Stomach (tissue), 9 donors: ENCODE results near the gene ZNG1A. TPM values are rescaled to one million over a fixed set of nuclear protein-coding genes. Genes with fewer than 3 reads are reported as not detected.
A peak's percentile ranks its signal among the peaks of the same experiment; 100 is the strongest.
"Not testable (repeated sequence)": the region's sequence is repeated elsewhere in the genome, so short reads cannot be mapped to it uniquely, and the experiment has no call there.

Experiments used
- DNase-seq, 2 donors: peaks; one replicate each; pipeline versions ENCODE4 v3.0.0 to v3.0.0-alpha.2; 2013 to 2019
- H3K27ac ChIP-seq, 5 donors: fragments of 200-600 bp in 4 of 5; sonication (generic) in 4 of 5; one replicate each; pipeline ENCODE4 v1.5.1; 2013 to 2019; ENCODE audit warnings: mild to moderate bottlenecking in 1 of 5, moderate library complexity in 1 of 5
- H3K27me3 ChIP-seq, 3 donors: fragments of 200-600 bp; sonication (generic); one replicate each; pipeline ENCODE4 v1.5.1; 2017 to 2019; ENCODE audit warnings: mixed run types in 1 of 3
- H3K36me3 ChIP-seq, 4 donors: fragments of 200-600 bp; sonication (generic); 1 replicate in 3 of 4; 2 replicates in 1 of 4; pipeline ENCODE4 v1.5.1; 2016 to 2019
- H3K4me1 ChIP-seq, 4 donors: fragments of 200-600 bp; sonication (generic); one replicate each; pipeline ENCODE4 v1.5.1; 2016 to 2019
- H3K4me3 ChIP-seq, 4 donors: fragments of 200-600 bp; sonication (generic) in 3 of 4; one replicate each; pipeline ENCODE4 v1.5.1; 2016 to 2019; ENCODE audit warnings: mild to moderate bottlenecking in 1 of 4
- H3K9me3 ChIP-seq, 4 donors: fragments of 200-600 bp; sonication (generic); one replicate each; pipeline ENCODE4 v1.5.1; 2016 to 2019
- EP300 ChIP-seq: sonication (generic); formaldehyde crosslinking; IDR thresholded peaks from one replicate; pipeline ENCODE4 v1.6.1; 2017; ENCODE audit warnings: antibody characterized with exemption
- POLR2A ChIP-seq, 4 donors: fragments of 450-650 bp; IDR thresholded peaks; one replicate each; pipeline ENCODE4 v1.6.1; 2016; ENCODE audit warnings: antibody characterized with exemption in 4 of 4, control low read depth in 2 of 4, mild to moderate bottlenecking in 1 of 4, moderate library complexity in 1 of 4
- POLR2AphosphoS5 ChIP-seq, 3 donors: sonication (generic); formaldehyde crosslinking; IDR thresholded peaks; one replicate each; pipeline ENCODE4 v1.6.1; 2016; ENCODE audit warnings: antibody characterized with exemption in 3 of 3
- WGBS, 5 donors: extraction: QIAGEN DNeasy Blood & Tissue Kit in 3 of 5; methylation state at CpG; one replicate each; pipeline versions ENCODE4 v1.1.5 to v1.1.7; 2013 to 2018; 5-methylcytosine and 5-hydroxymethylcytosine counted together
- intact Hi-C: fragments of 100-400 bp; cut with DNase I; formaldehyde crosslinking; loops from one replicate; pipeline ENCODE4 v1.15.1; 2023; ENCODE audit warnings: low total_unique reads
- polyA plus RNA-seq, 3 donors: library from polyadenylated mRNA; stranded (reverse); fragments of 200-250 nt; gene quantifications; one replicate each; pipeline ENCODE4 v1.2.3, GENCODE V29; 2013
- total RNA-seq, 5 donors: library from RNA; depleted of rRNA; stranded (reverse); fragments of >200 nt; gene quantifications; one replicate each; pipeline versions ENCODE4 v1.1.0 to v1.2.3, GENCODE V29; 2014 to 2016
- TF ChIP-seq, protein P1 (sequence below), 7 experiments: fragments of 450-650 bp in 4 of 7; fragments of 200-600 bp in 3 of 7; sonication (generic) in 3 of 7; IDR thresholded peaks; one replicate each; pipeline ENCODE4 v1.5.1; 2016 to 2019; ENCODE audit warnings: antibody characterized with exemption in 7 of 7, control low read depth in 2 of 7, mild to moderate bottlenecking in 1 of 7
- donor health status: healthy with polysubstance abuse.
- donor health status: Bipolar disorder and iron deficiency.
- donor health status: healthy.

ZNG1A gene
- total and polyA plus RNA-seq, 8 donors, result 9.3 to 59.7 (median 32.1) TPM

DNA sequence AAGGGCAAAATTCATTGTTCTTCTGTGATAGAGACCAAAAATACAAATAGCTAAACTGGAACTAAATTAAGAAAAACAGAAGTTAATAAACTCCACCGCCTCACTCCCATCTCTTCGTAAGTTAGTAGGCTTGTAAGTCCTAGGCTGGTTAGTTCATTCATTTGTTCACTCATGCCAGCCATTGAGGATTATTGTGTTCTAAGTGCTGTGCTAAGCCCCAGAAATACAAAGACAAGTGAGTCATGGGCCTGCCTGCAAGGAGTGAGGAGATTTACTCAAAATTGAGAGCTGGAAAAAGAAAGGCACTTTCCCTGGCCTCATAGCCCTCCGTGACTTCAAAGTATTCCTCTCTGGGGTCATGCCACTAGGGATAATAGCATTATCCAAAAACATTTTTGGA lies 44.3 kb upstream of the ZNG1A start:
- no peaks in the 10 kb centered on the region for H3K36me3 ChIP-seq
- intact Hi-C loops, result no loop called here
- TF ChIP-seq, protein P1, sequence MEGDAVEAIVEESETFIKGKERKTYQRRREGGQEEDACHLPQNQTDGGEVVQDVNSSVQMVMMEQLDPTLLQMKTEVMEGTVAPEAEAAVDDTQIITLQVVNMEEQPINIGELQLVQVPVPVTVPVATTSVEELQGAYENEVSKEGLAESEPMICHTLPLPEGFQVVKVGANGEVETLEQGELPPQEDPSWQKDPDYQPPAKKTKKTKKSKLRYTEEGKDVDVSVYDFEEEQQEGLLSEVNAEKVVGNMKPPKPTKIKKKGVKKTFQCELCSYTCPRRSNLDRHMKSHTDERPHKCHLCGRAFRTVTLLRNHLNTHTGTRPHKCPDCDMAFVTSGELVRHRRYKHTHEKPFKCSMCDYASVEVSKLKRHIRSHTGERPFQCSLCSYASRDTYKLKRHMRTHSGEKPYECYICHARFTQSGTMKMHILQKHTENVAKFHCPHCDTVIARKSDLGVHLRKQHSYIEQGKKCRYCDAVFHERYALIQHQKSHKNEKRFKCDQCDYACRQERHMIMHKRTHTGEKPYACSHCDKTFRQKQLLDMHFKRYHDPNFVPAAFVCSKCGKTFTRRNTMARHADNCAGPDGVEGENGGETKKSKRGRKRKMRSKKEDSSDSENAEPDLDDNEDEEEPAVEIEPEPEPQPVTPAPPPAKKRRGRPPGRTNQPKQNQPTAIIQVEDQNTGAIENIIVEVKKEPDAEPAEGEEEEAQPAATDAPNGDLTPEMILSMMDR (IDR thresholded peaks at IDR 0.05), result no peak
- TF ChIP-seq POLR2AphosphoS5 (IDR thresholded peaks at IDR 0.05) (no peak), POLR2A (IDR thresholded peaks at IDR 0.05) (no peak), EP300 (no peak)
- H3K27me3 ChIP-seq, result no peaks in the 10 kb centered on the region
- peak overlapping the region in 2 of 5 donors; percentile 25 to 51 for H3K27ac ChIP-seq
- DNase-seq, result no peak
- peaks cover 0 to 58% (median 5%) of the 10 kb centered on the region in 4 donors for H3K4me1 ChIP-seq
- WGBS, 5 donors, result 72 to 98% (median 86%) methylated on average over 3 of the region's 3 CpGs
- H3K4me3 ChIP-seq, result no peak overlapping the region
- no peaks in the 10 kb centered on the region for H3K9me3 ChIP-seq

- no peaks in the 10 kb centered on the region for H3K36me3 ChIP-seq
These were observed 43.3 kb upstream of the ZNG1A start for GRCh38 chr9:221989-222776.

GRCh38 chr9:219670-220365 lies 41.0 kb upstream of the ZNG1A start:
- peak overlapping the region in 2 of 5 donors; percentile 23 to 56 for H3K27ac ChIP-seq
- no peaks in the 10 kb centered on the region for H3K9me3 ChIP-seq
- H3K27me3 ChIP-seq, result peaks cover 0 to 7% (median 4%) of the 10 kb centered on the region in 3 donors
- 65 to 76% (median 74%) methylated on average over 7 of the region's 7 CpGs for WGBS, 5 donors
- peaks cover 0 to 79% (median 15%) of the 10 kb centered on the region in 4 donors for H3K4me1 ChIP-seq
- TF ChIP-seq POLR2A (IDR thresholded peaks at IDR 0.05) (no peak), EP300 (no peak), POLR2AphosphoS5 (IDR thresholded peaks at IDR 0.05) (no peak)
- TF ChIP-seq, protein P1 (IDR thresholded peaks at IDR 0.05), result no peak
- H3K4me3 ChIP-seq, result no peak overlapping the region
- no peaks in the 10 kb centered on the region for H3K36me3 ChIP-seq
- intact Hi-C loops, result no loop called here
- no peak for DNase-seq

More at GRCh38 chr9:221989-222776, 43.3 kb upstream of the ZNG1A start:
- TF ChIP-seq EP300 (no peak), POLR2A (IDR thresholded peaks at IDR 0.05) (no peak), POLR2AphosphoS5 (IDR thresholded peaks at IDR 0.05) (no peak)
- TF ChIP-seq, protein P1 (IDR thresholded peaks at IDR 0.05), result no peak
- intact Hi-C loops, result no loop called here
- Histone ChIP-seq H3K27ac (peak overlapping the region in 3 of 5 donors; percentile 0 to 51 (median 25)), H3K27me3 (no peaks in the 10 kb centered on the region), H3K4me3 (no peak overlapping the region), H3K4me1 (peaks cover 0 to 64% (median 5%) of the 10 kb centered on the region in 4 donors), H3K9me3 (no peaks in the 10 kb centered on the region)
- no peak for DNase-seq
- 56 to 66% (median 61%) methylated on average over 6 of the region's 6 CpGs for WGBS, 5 donors

DNA sequence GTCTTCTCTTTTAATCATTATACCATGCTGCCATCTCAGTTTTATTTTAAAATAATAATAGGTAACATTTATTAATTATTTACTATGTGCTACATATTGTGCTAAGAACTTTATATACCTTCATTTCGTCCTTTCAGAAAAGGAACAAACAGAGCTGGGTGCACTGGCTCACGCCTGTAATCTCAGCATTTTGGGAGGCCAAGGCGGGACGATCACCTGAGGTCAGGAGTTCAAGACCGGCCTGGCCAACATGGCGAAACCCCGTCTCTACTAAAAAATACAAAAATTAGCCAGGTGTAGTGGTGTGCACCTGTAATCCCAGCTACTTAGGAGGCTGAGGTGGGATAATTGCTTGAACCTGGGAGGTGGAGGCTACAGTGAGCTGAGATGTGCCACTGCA lies 40.2 kb upstream of the ZNG1A start:
- intact Hi-C loops, result not testable (repeated sequence)
- WGBS, 5 donors, result 90 to 94% (median 93%) methylated on average over 7 of the region's 7 CpGs

More for the DNA sequence above, 40.2 kb upstream of the ZNG1A start:
- Histone ChIP-seq H3K27ac (peak overlapping the region in 1 of 5 donors; percentile 56), H3K4me1 (peaks cover 0 to 77% (median 19%) of the 10 kb centered on the region in 4 donors), H3K27me3 (peaks cover 0 to 12% (median 4%) of the 10 kb centered on the region in 3 donors)
- H3K4me3 ChIP-seq, DNase-seq, H3K36me3 ChIP-seq, H3K9me3 ChIP-seq: not testable (repeated sequence)
